Measurements from ENCODE around the gene TBK1. TPM values are rescaled to one million over a fixed set of nuclear protein-coding genes. Genes with fewer than 3 reads are reported as not detected.

Gene TBK1
- total RNA-seq, 1 donor, result 36.2 TPM

DNA sequence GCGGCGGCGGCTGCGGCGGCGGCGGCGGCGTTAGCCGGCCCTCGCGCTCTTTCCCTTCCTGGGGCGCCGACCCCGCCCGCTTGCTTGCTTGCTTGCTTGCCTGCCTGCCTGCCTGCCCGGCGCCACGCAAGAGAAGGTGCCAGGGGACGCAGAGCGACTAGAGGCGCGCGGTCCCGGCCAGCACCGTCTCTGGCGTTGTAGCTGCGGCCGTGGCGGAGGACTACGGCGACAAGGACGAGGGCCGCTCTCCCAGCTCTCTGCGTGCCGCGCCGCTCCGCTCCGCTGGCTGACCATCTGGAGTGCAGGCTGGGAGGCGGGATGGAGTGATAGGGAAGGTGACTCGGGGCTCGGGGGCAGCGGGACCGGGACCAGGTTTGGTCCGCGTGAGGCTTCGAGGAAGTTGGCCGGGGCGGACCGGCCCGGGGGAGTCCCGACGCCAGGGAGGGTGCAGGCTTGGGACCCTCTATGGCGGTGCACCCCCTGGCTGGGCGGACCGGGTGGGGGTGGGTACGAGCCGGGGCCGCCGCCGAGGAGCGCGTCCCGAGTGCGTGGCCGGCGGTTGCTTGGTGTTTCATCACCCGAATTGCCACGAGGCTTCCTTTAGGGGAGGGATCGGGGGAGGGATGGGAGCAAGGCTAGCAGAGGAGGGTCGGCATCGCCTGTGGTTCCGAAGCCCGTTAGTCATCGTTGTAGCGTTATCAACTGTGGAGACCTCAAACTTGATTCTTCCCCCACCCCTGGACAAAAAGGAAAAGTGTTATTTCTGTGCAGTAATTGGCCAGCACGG lies 47.3 kb upstream of the TBK1 start:
- TF ChIP-seq CTCF (IDR thresholded peaks at IDR 0.05; ENCODE audit: extremely low read depth, low read depth, low read length), result no peak
- H3K27me3 ChIP-seq (ENCODE audit: insufficient read depth, low read length), result no peaks in the 10 kb centered on the region
- peak; percentile 96 for DNase-seq (ENCODE audit: insufficient read length, low spot score, missing footprints)
- H4K20me1 ChIP-seq (ENCODE audit: insufficient read depth, low read length), result peaks cover 13% of the 10 kb centered on the region
- H3K79me2 ChIP-seq (ENCODE audit: insufficient read depth, low read length), result peaks cover 49% of the 10 kb centered on the region
- peaks cover 31% of the 10 kb centered on the region for H3K4me1 ChIP-seq (ENCODE audit: insufficient read depth, low read length)
- peak overlapping the region; percentile 73 for H3K27ac ChIP-seq (ENCODE audit: low read depth, low read length)
- peak overlapping the region; percentile 96 for H3K4me3 ChIP-seq (ENCODE audit: insufficient read depth, low read length)
- no peaks in the 10 kb centered on the region for H3K9me3 ChIP-seq (ENCODE audit: low read depth, low read length)
- H2AFZ ChIP-seq (ENCODE audit: low read length), result peak overlapping the region; percentile 68
- H3K36me3 ChIP-seq (ENCODE audit: insufficient read depth, low read length), result peaks cover 4% of the 10 kb centered on the region
- H3K4me2 ChIP-seq (ENCODE audit: insufficient read depth, low read length), result peak overlapping the region; percentile 87

DNA sequence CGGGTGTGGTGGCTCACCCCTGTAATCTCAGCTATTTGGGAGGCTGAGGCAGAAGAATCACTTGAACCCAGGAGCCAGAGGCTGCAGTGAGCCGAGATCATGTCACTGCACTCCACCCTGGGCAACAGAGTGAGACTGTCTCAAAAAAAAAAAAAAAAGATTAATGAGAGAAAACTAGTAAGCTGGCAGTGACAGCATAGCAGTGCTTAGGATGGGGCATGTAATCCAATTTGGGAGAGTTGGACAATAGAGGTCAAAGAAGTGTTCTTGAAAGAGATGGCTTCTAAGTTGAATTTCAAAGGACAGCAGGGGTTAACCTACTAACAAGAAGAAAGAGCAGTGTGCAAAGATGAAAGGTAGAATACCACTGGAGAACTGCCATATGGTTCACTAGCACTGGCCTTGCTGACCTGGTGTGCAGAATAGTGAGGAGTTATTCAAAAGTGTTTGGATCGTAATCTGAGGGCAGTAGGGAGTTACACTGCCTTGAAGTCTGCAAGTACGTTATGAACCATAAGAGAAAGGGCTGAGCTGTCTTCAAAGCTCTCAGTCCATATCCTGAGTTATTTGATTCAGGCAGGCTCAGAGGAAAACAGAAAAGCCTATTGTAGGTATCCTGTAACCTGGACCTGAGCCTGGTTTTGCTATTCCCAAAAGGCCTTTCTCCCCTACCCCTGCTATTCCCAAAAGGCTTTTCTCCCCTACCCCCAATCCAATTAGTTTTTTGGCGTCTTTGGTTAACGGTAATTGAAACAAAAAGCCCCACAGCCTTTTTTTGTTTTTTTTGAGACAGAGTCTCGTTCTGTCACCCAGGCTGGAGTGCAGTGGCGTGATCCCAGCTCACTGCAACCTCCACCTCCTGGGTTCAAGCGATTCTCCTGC lies 44.3 kb upstream of the TBK1 start:
- H3K27ac ChIP-seq (ENCODE audit: low read depth, low read length), result peak overlapping the region; percentile 14
- peaks cover 26% of the 10 kb centered on the region for H3K4me1 ChIP-seq (ENCODE audit: insufficient read depth, low read length)
- H3K9me3 ChIP-seq (ENCODE audit: low read depth, low read length), result no peaks in the 10 kb centered on the region
- H3K4me3 ChIP-seq (ENCODE audit: insufficient read depth, low read length), result no peak overlapping the region
- peaks cover 22% of the 10 kb centered on the region for H4K20me1 ChIP-seq (ENCODE audit: insufficient read depth, low read length)
- peak overlapping the region; percentile 16 for H3K4me2 ChIP-seq (ENCODE audit: insufficient read depth, low read length)
- no peaks in the 10 kb centered on the region for H3K27me3 ChIP-seq (ENCODE audit: insufficient read depth, low read length)
- peaks cover 29% of the 10 kb centered on the region for H3K36me3 ChIP-seq (ENCODE audit: insufficient read depth, low read length)
- no peak for DNase-seq (ENCODE audit: insufficient read length, low spot score, missing footprints)
- H3K79me2 ChIP-seq (ENCODE audit: insufficient read depth, low read length), result peaks cover 66% of the 10 kb centered on the region
- TF ChIP-seq CTCF (IDR thresholded peaks at IDR 0.05; ENCODE audit: extremely low read depth, low read depth, low read length), result no peak
- H2AFZ ChIP-seq (ENCODE audit: low read length), result no peak overlapping the region

DNA sequence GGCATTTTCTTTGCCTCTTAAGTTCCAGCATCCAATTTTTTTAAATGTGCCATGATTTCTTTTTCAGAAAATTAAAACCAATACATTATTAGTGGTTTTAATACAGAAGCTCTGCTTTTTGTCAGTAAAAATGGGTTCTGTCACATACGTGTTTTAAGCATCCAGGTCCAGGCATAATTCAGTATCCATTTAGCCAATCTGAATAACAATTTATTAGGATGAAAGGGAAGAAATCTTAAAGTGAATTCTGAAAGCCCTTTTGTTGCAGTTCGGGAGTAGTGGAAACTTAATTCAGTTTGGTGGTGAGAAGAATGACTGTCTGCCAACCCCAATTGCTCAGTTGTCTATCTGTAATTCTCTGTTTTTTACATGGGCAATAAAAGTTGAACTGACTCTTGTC lies 40.5 kb upstream of the TBK1 start:
- H4K20me1 ChIP-seq (ENCODE audit: insufficient read depth, low read length), result peaks cover 35% of the 10 kb centered on the region
- H3K4me2 ChIP-seq (ENCODE audit: insufficient read depth, low read length), result no peak overlapping the region
- DNase-seq (ENCODE audit: insufficient read length, low spot score, missing footprints), result no peak
- no peak overlapping the region for H3K4me3 ChIP-seq (ENCODE audit: insufficient read depth, low read length)
- no peak for TF ChIP-seq CTCF (IDR thresholded peaks at IDR 0.05; ENCODE audit: extremely low read depth, low read depth, low read length)
- H3K79me2 ChIP-seq (ENCODE audit: insufficient read depth, low read length), result peaks cover 67% of the 10 kb centered on the region
- H3K4me1 ChIP-seq (ENCODE audit: insufficient read depth, low read length), result peaks cover 21% of the 10 kb centered on the region
- H3K27ac ChIP-seq (ENCODE audit: low read depth, low read length), result no peak overlapping the region
- H3K27me3 ChIP-seq (ENCODE audit: insufficient read depth, low read length), result no peaks in the 10 kb centered on the region
- peaks cover 66% of the 10 kb centered on the region for H3K36me3 ChIP-seq (ENCODE audit: insufficient read depth, low read length)
- no peaks in the 10 kb centered on the region for H3K9me3 ChIP-seq (ENCODE audit: low read depth, low read length)
- no peak overlapping the region for H2AFZ ChIP-seq (ENCODE audit: low read length)

DNA sequence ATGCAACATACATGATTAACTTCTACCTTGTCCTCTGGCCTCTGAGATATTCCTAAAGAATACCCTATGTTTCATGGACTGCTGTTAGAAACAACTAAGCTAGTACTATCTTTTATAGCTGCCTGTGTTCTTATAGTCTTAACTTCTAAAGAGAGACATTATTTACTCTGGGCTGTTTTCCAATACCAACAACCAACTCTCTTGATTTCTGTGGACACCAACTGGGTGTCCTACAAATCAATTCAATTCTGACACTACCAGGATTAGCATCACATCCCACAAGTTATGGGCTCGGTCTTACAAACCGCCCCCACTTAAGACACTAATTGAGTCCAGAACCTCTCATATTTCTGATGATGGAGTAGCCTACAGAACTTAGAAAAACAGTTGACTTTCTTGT lies 39.5 kb upstream of the TBK1 start:
- no peak overlapping the region for H3K27ac ChIP-seq (ENCODE audit: low read depth, low read length)
- H3K4me3 ChIP-seq (ENCODE audit: insufficient read depth, low read length), result no peak overlapping the region
- H3K79me2 ChIP-seq (ENCODE audit: insufficient read depth, low read length), result peaks cover 56% of the 10 kb centered on the region
- no peak for DNase-seq (ENCODE audit: insufficient read length, low spot score, missing footprints)
- H4K20me1 ChIP-seq (ENCODE audit: insufficient read depth, low read length), result peaks cover 34% of the 10 kb centered on the region
- no peak overlapping the region for H3K4me2 ChIP-seq (ENCODE audit: insufficient read depth, low read length)
- H3K9me3 ChIP-seq (ENCODE audit: low read depth, low read length), result no peaks in the 10 kb centered on the region
- no peaks in the 10 kb centered on the region for H3K27me3 ChIP-seq (ENCODE audit: insufficient read depth, low read length)
- TF ChIP-seq CTCF (IDR thresholded peaks at IDR 0.05; ENCODE audit: extremely low read depth, low read depth, low read length), result no peak
- H2AFZ ChIP-seq (ENCODE audit: low read length), result no peak overlapping the region
- peaks cover 20% of the 10 kb centered on the region for H3K4me1 ChIP-seq (ENCODE audit: insufficient read depth, low read length)
- peaks cover 72% of the 10 kb centered on the region for H3K36me3 ChIP-seq (ENCODE audit: insufficient read depth, low read length)

All from osteoblast (primary cell).